ENCODE results near the gene APOBEC3F.
"Not testable (repeated sequence)": the region's sequence is repeated elsewhere in the genome, so short reads cannot be mapped to it uniquely, and the experiment has no call there.

APOBEC3F gene

GRCh38 chr22:39040538-39041296 is at the start of gene APOBEC3F:
TSS of gene APOBEC3F (plus strand) at chr22:39040864. CDS start at chr22:39040961, 97 bp downstream.
- DNase-seq (ENCODE audit: low spot score), result peak; percentile 69

GRCh38 chr22:38992871-38993371 is 47.7 kb upstream of the APOBEC3F start:
- DNase-seq (ENCODE audit: low spot score), result not testable (repeated sequence)

- no peak for DNase-seq (ENCODE audit: low spot score)
Observed at GRCh38 chr22:38996105-38996504, 44.6 kb upstream of the APOBEC3F start.

- DNase-seq (ENCODE audit: low spot score), result no peak
Observed at GRCh38 chr22:38997518-38997917, 43.1 kb upstream of the APOBEC3F start.

GRCh38 chr22:39003165-39003638 is 37.5 kb upstream of the APOBEC3F start:
- peak; percentile 83 for DNase-seq (ENCODE audit: low spot score)

GRCh38 chr22:39007177-39007576 is 33.5 kb upstream of the APOBEC3F start:
- DNase-seq (ENCODE audit: low spot score), result no peak

- DNase-seq (ENCODE audit: low spot score), result not testable (repeated sequence)
Observed at GRCh38 chr22:39008271-39008850, 32.3 kb upstream of the APOBEC3F start.

GRCh38 chr22:39010946-39011345 is 29.7 kb upstream of the APOBEC3F start:
- DNase-seq (ENCODE audit: low spot score), result no peak

GRCh38 chr22:39012533-39013511 is 27.8 kb upstream of the APOBEC3F start:
- DNase-seq (ENCODE audit: low spot score), result no peak

GRCh38 chr22:39013561-39013941 is 27.1 kb upstream of the APOBEC3F start:
- not testable (repeated sequence) for DNase-seq (ENCODE audit: low spot score)

- peak; percentile 86 for DNase-seq (ENCODE audit: low spot score)
Observed at GRCh38 chr22:39013942-39014722, 26.5 kb upstream of the APOBEC3F start, which contains the start of gene APOBEC3C. TSS of gene APOBEC3C (plus strand) at chr22:39014257. CDS start at chr22:39014363, 106 bp downstream.

- DNase-seq (ENCODE audit: low spot score), result not testable (repeated sequence)
Observed at GRCh38 chr22:39014723-39015121, 25.9 kb upstream of the APOBEC3F start.

GRCh38 chr22:39016592-39016991 is 24.1 kb upstream of the APOBEC3F start:
- DNase-seq (ENCODE audit: low spot score), result no peak

- no peak for DNase-seq (ENCODE audit: low spot score)
Observed at GRCh38 chr22:39017596-39018365, 22.9 kb upstream of the APOBEC3F start.

- DNase-seq (ENCODE audit: low spot score), result not testable (repeated sequence)
Observed at GRCh38 chr22:39020021-39020651, 20.5 kb upstream of the APOBEC3F start.

GRCh38 chr22:39021552-39022250 is 19.0 kb upstream of the APOBEC3F start:
- DNase-seq (ENCODE audit: low spot score), result no peak

- DNase-seq (ENCODE audit: low spot score), result no peak
Observed at GRCh38 chr22:39024519-39025308, 15.9 kb upstream of the APOBEC3F start.

GRCh38 chr22:39026509-39027150 is 14.0 kb upstream of the APOBEC3F start:
- no peak for DNase-seq (ENCODE audit: low spot score)
